Duodenal mucosa (tissue), 2 donors: ENCODE results near the gene PBX3.

Experiments
- H3K27ac ChIP-seq: one replicate; pipeline ENCODE4 v1.7.0; 2013; ENCODE audit warnings: low read depth, low read length
- H3K27me3 ChIP-seq, 2 donors: one replicate each; pipeline ENCODE4 v1.7.0; 2013; ENCODE audit warnings: low read length in 2 of 2, control low read depth in 1 of 2; ENCODE audit not compliant: insufficient read depth in 2 of 2, control insufficient read depth in 1 of 2
- H3K36me3 ChIP-seq, 2 donors: one replicate each; pipeline ENCODE4 v1.7.0; 2013; ENCODE audit warnings: low read length in 2 of 2, control low read depth in 1 of 2; ENCODE audit not compliant: insufficient read depth in 2 of 2, control insufficient read depth in 1 of 2
- H3K4me1 ChIP-seq, 2 donors: one replicate each; pipeline ENCODE4 v1.7.0; 2013; ENCODE audit warnings: low read length in 2 of 2, control low read depth in 1 of 2; ENCODE audit not compliant: insufficient read depth in 2 of 2, control insufficient read depth in 1 of 2
- H3K4me3 ChIP-seq, 2 donors: one replicate each; pipeline ENCODE4 v1.7.0; 2013; ENCODE audit warnings: low read length in 2 of 2, low read depth in 1 of 2
- H3K9ac ChIP-seq, 2 donors: one replicate each; pipeline ENCODE4 v1.7.0; 2013; ENCODE audit warnings: low read length in 2 of 2, low read depth in 1 of 2
- H3K9me3 ChIP-seq, 2 donors: one replicate each; pipeline ENCODE4 v1.7.0; 2013; ENCODE audit warnings: low read length in 2 of 2, control low read depth in 1 of 2; ENCODE audit not compliant: control insufficient read depth in 1 of 2

PBX3 gene

DNA sequence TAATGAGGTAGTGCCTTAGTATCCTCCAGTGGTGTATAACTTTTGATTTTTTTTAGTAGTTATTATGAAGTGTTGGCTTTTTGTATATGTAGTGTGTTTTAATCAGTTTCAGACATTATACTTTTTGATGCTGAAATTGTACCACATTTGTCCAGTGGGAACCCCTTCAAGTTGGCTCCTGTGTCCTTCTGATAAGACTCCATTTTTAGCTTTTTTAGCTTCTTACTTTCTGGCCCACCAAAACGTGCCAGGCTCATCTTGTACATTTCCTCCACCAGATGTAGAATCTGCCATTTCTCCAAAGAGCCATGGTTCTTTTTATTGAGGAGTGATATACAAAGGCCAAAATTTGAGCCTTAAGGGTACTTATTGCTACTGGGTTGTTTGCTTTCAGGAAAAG lies 84.4 kb downstream of the PBX3 start:
- Histone ChIP-seq H3K9me3 (no peaks in the 10 kb centered on the region), H3K27ac (no peak overlapping the region), H3K9ac (no peak overlapping the region), H3K4me1 (no peaks in the 10 kb centered on the region), H3K36me3 (no peaks in the 10 kb centered on the region), H3K4me3 (no peak overlapping the region), H3K27me3 (no peaks in the 10 kb centered on the region)

DNA sequence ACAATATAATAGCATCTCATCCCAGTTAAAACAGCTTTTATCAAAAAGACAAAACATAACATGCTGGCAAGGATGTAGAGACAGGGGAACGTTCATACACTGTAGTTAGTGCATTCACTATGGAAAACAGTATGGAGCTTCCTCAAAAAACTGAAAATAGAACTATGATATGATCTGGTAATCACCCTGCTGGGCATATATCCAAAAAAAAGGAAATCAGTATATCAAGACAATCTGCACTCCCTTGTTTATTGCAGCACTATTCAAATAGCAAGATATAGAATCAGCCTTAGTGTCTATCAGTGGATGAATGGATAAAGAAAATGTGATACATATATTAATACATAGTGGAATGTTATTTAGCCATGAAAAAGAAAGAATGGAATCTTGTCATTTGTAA lies 88.5 kb downstream of the PBX3 start:
- H3K4me1 ChIP-seq = no peaks in the 10 kb centered on the region
- H3K27ac ChIP-seq = no peak overlapping the region
- no peaks in the 10 kb centered on the region for H3K27me3 ChIP-seq
- H3K36me3 ChIP-seq = no peaks in the 10 kb centered on the region
- no peak overlapping the region for H3K9ac ChIP-seq
- H3K9me3 ChIP-seq = no peaks in the 10 kb centered on the region
- H3K4me3 ChIP-seq = no peak overlapping the region

DNA sequence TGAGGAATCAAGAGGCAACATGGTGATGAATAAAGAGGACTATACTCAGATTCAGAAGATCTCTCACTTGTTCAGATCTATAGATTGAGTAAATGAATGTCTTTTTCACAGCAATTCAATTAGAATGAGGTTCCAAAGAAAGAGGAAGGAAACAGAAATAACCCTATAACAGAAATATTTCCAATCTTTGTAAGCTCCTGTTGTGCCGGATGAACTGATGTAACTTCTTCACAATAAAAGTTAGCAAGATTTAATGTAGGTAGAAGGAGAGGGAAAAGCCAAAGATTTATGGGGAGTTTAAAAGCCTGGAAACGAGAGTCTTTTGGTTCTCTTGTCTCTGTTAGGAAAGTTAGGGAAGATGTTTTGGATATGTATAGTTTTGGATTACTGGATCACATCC lies 92.1 kb downstream of the PBX3 start:
- Histone ChIP-seq H3K27me3 (no peaks in the 10 kb centered on the region), H3K4me3 (no peak overlapping the region), H3K4me1 (no peaks in the 10 kb centered on the region), H3K36me3 (no peaks in the 10 kb centered on the region), H3K27ac (no peak overlapping the region), H3K9ac (no peak overlapping the region), H3K9me3 (no peaks in the 10 kb centered on the region)

DNA sequence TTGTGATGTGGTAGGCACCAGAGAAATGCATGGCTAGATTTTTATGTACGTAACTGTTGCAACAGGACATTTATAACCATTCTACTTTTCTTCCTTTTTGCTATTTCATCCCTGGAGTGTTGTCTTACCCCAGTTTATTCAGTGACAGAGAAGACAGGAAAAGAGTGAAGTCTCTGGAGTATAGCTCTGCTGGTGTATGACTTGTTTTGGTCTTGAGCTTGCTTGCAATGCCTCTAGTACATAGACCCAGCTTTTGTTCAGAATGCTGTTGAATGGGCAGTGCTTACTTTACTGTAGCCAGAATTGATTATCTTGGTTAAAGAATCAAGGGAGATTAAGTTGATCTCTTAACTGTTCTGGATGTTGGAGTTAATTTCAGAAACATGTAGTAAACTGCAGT lies 94.3 kb downstream of the PBX3 start:
- Histone ChIP-seq H3K4me1 (no peaks in the 10 kb centered on the region), H3K27me3 (no peaks in the 10 kb centered on the region), H3K9me3 (no peaks in the 10 kb centered on the region), H3K27ac (no peak overlapping the region), H3K36me3 (no peaks in the 10 kb centered on the region), H3K4me3 (no peak overlapping the region), H3K9ac (no peak overlapping the region)

DNA sequence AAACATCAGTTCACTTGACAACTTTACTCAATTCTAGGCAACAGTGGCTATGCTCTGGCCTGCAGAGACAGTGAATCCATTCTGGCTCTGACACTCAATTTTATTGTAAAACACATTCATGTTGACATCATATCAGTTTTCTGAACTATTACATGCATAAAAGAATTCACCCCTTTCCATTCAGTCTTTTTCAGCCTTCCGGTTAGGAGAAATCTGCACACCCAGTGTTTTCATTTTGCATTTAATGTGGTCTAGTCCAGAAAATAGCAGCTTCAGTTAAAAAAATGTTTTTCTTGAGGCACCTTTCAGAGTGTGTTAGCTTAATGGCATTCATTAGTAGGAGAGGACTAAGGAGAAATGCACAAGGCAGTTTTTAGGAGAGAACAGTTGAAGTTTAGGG lies 95.1 kb downstream of the PBX3 start:
- Histone ChIP-seq H3K27me3 (no peaks in the 10 kb centered on the region), H3K36me3 (no peaks in the 10 kb centered on the region), H3K4me3 (no peak overlapping the region), H3K4me1 (no peaks in the 10 kb centered on the region), H3K9me3 (no peaks in the 10 kb centered on the region), H3K27ac (no peak overlapping the region), H3K9ac (no peak overlapping the region)

DNA sequence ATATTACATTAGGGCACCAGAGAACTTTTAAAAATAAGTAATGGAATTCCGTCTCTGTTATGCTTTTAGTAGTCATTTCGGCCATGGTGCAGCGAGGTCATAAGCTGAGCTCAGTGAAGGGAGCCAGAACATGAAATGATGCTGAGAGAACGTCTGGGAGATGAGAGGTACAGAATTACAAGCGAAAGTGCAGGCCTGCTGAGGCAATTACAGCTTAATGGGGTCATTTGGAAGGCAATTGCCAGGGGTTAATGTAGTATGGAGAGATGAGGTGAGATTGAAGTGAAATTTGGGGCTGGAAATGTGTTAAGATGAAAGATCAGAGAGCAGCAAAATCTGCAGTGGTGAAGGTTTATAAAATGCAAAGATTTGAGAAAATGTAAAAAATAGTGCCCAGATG lies 96.5 kb downstream of the PBX3 start:
- Histone ChIP-seq H3K27me3 (no peaks in the 10 kb centered on the region), H3K9ac (no peak overlapping the region), H3K36me3 (no peaks in the 10 kb centered on the region), H3K9me3 (no peaks in the 10 kb centered on the region), H3K4me3 (no peak overlapping the region), H3K27ac (no peak overlapping the region), H3K4me1 (no peaks in the 10 kb centered on the region)

DNA sequence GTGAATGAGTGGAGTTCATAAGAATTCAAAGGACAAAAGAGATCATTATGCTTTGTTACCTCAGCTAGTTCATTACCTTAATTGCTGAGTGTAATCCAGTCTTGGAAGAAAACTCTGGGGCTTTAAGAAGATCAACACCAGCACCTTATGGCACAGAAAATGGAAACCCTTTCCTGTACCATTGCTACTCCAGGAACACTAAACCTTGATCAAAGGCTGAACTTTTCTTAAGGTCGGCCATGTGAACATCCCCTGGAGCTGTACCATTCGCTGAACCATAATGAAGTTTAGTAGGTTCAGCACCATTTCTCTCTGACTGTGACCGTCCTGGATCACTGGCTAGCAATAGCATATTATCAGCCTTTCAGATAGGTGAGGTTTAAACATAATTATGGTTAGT lies 97.4 kb downstream of the PBX3 start:
- H3K4me1 ChIP-seq = no peaks in the 10 kb centered on the region
- no peak overlapping the region for H3K4me3 ChIP-seq
- H3K27ac ChIP-seq = no peak overlapping the region
- no peaks in the 10 kb centered on the region for H3K36me3 ChIP-seq
- H3K9ac ChIP-seq = no peak overlapping the region
- no peaks in the 10 kb centered on the region for H3K9me3 ChIP-seq
- H3K27me3 ChIP-seq = no peaks in the 10 kb centered on the region

DNA sequence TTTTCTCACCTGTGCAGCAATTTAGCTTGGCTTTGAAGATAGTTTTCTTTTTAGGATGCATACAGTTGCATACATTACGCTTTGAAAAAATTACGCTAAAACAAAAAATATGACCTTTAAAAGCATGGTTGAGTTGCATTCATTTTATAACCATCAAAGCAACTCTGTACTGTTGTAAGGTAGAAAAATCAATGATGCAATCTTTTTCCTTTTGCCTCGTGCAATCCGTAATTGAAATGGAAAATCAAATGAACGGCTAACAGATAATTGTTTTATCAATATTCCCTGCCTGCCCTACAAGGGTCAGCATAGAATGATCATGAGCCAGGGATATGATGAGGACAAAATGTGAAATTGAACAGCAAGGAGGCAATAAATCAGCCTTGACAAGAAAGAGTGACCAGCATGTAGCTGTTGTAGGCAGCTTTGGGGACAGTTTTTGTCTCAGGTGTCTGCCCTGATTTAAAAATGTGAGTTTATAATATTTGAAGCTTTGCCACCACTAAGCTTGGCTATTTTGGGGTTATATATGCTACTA lies 98.2 kb downstream of the PBX3 start:
- H3K27me3 ChIP-seq = no peaks in the 10 kb centered on the region
- no peak overlapping the region for H3K27ac ChIP-seq
- no peaks in the 10 kb centered on the region for H3K4me1 ChIP-seq
- H3K9me3 ChIP-seq = no peaks in the 10 kb centered on the region
- no peak overlapping the region for H3K4me3 ChIP-seq
- H3K9ac ChIP-seq = no peak overlapping the region
- no peaks in the 10 kb centered on the region for H3K36me3 ChIP-seq

DNA sequence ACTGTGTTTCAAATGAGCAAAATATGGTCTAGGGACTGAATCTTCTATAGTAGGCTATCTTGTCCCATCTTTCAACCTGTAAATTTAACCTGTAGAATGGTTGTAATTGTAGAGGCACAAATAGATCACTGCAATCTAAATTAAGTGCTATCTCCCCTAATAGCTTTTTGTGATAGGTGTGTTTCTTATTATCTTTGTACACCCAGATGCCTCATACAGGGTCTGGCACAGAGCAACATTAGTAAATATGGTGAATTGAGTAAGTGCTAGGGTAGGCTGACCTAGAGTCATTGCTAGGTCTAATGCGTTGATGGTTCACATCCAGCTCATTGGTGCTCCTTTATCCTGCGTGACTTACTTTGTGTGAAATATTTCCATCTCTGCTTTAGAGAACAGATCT lies 100.6 kb downstream of the PBX3 start:
- no peaks in the 10 kb centered on the region for H3K9me3 ChIP-seq
- H3K4me3 ChIP-seq = no peak overlapping the region
- no peaks in the 10 kb centered on the region for H3K4me1 ChIP-seq
- no peak overlapping the region for H3K9ac ChIP-seq
- no peaks in the 10 kb centered on the region for H3K27me3 ChIP-seq
- H3K36me3 ChIP-seq = no peaks in the 10 kb centered on the region
- H3K27ac ChIP-seq = no peak overlapping the region

DNA sequence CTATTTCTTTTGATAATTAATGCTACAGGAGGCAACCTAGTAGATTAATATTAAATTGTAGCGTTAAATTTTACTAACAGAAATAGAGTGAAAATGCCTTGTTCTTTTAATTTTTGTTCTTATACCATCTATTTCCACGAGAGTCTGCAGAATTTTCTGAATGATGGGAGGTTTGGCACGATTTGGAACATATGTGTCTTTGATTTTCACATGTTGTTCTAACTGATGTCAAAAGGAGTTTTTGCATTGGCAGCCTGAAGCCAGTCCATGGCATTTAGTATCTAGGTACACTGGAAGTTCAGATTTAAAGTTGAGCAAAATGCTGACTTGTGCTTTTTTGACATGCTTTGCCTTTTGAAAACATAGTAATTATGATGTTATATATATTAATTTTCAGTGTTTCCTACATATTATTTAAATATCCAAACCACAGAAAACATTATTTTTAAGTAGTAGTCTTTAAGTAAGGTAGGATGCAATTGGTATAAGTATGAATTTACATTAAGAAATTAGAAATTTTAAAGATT lies 103.0 kb downstream of the PBX3 start:
- H3K27ac ChIP-seq = no peak overlapping the region
- no peaks in the 10 kb centered on the region for H3K9me3 ChIP-seq
- H3K27me3 ChIP-seq = no peaks in the 10 kb centered on the region
- no peak overlapping the region for H3K9ac ChIP-seq
- H3K4me1 ChIP-seq = no peaks in the 10 kb centered on the region
- no peaks in the 10 kb centered on the region for H3K36me3 ChIP-seq
- H3K4me3 ChIP-seq = no peak overlapping the region

DNA sequence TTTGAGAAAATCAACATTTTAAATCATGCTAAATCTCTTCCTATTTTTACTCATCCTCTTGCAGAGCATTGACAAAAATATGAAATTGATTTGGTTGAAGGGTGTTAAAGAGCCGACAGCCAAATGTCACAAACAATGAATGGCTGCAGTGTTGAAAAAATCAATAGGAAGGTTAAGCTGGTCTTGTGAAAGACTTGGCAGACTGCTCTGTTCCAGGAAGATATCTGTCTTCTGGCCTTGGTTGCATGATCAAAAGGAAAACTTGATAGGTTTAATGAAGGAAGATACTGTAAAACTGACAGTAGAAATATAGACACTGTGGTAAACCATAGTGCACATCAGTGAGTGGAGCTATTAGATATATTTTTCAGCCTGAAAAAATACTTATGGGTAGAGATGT lies 103.6 kb downstream of the PBX3 start:
- no peaks in the 10 kb centered on the region for H3K4me1 ChIP-seq
- no peak overlapping the region for H3K4me3 ChIP-seq
- no peaks in the 10 kb centered on the region for H3K27me3 ChIP-seq
- no peaks in the 10 kb centered on the region for H3K9me3 ChIP-seq
- H3K36me3 ChIP-seq = no peaks in the 10 kb centered on the region
- H3K27ac ChIP-seq = no peak overlapping the region
- no peak overlapping the region for H3K9ac ChIP-seq
